ENCODE results near the gene CLDN6. TPM values are rescaled to one million over a fixed set of nuclear protein-coding genes. Genes with fewer than 3 reads are reported as not detected.

The CLDN6 gene
- total and polyA plus RNA-seq, 9 of the 15 experiments (the other 6 are each of a cell fraction or from before 2014, with no cell fraction given), result 0.22 to 0.75 (median 0.38) TPM; not detected in 3

- TF ChIP-seq CEBPZ (IDR thresholded peaks at IDR 0.05; ENCODE audit: borderline replicate concordance, low read depth, low read length) (no peak), CEBPG (CRISPR knock-in tag; IDR thresholded peaks at IDR 0.05) (no peak), CEBPG (tag; conservative IDR thresholded peaks at IDR 0.05 in 1 of 2, IDR thresholded peaks at IDR 0.05 in 1 of 2) (no peak), STAT5A (IDR thresholded peaks at IDR 0.05; ENCODE audit: borderline replicate concordance, low read length) (no peak), SMAD2 (IDR thresholded peaks at IDR 0.05; ENCODE audit: low read depth, low read length) (no peak), GABPB2 (CRISPR knock-in tag; conservative IDR thresholded peaks at IDR 0.05) (no peak), AFF1 (IDR thresholded peaks at IDR 0.05; ENCODE audit: low read depth in 1 of 2, partially characterized antibody in 2 of 2) (no peak), ARID1B (IDR thresholded peaks at IDR 0.05) (peak; percentile 43; the same call in 1 of the 2 replicates), MYC (IDR thresholded peaks at IDR 0.05; ENCODE audit: low read depth, low read length) (peak; percentile 79), MYC (CRISPR knock-in tag; IDR thresholded peaks at IDR 0.05; ENCODE audit: borderline replicate concordance, low read depth) (no peak), NRF1 (conservative IDR thresholded peaks at IDR 0.05 in 1 of 2, IDR thresholded peaks at IDR 0.05 in 1 of 2) (peak; percentile 91 to 93), FUS (optimal IDR thresholded peaks at IDR 0.05; ENCODE audit: low read depth, low read length) (peak; percentile 62), BRF2 (IDR thresholded peaks at IDR 0.05; ENCODE audit: borderline replicate concordance, insufficient read depth, insufficient read length) (no peak), TGIF2 (CRISPR knock-in tag; IDR thresholded peaks at IDR 0.05) (peak; percentile 85; the same call in 1 of the 2 replicates), TCF3 (CRISPR knock-in tag; IDR thresholded peaks at IDR 0.05) (no peak), LCOR (CRISPR knock-in tag; IDR thresholded peaks at IDR 0.05) (peak; percentile 35; the same call in 1 of the 2 replicates), CCNT2 (IDR thresholded peaks at IDR 0.05; ENCODE audit: borderline replicate concordance, extremely low read depth, insufficient read length, low read depth, low read length) (peak; percentile 53), JUND (IDR thresholded peaks at IDR 0.05; ENCODE audit: borderline replicate concordance, low read depth, low read length) (no peak; the same call in 1 of the 2 replicates), JUND (tag; IDR thresholded peaks at IDR 0.05; ENCODE audit: borderline replicate concordance, low read depth, low read length) (no peak)
Measured at GRCh38 chr16:3059041-3059722, 41.2 kb upstream of the CLDN6 start (continued).

All from K562 (cell line).